Ammon's horn (tissue), 1 donor: ENCODE data around the gene IFNLR1.
A peak's percentile ranks its signal among the peaks of the same experiment; 100 is the strongest.

Experiments used
- DNase-seq: peaks from one replicate; pipeline ENCODE4 v3.0.0-alpha.2; 2016; ENCODE audit warnings: low spot score

Gene IFNLR1

GRCh38 chr1:24120965-24121364 is 66.1 kb downstream of the IFNLR1 start:
- no peak for DNase-seq

- no peak for DNase-seq
Measured at GRCh38 chr1:24119859-24120756, 67.0 kb downstream of the IFNLR1 start.

GRCh38 chr1:24119489-24119858 is 67.6 kb downstream of the IFNLR1 start:
- no peak for DNase-seq

- no peak for DNase-seq
Measured at GRCh38 chr1:24118410-24119242, 68.5 kb downstream of the IFNLR1 start.

- no peak for DNase-seq
Measured at GRCh38 chr1:24117722-24118409, 69.2 kb downstream of the IFNLR1 start.

- DNase-seq, result no peak
Measured at GRCh38 chr1:24117132-24117531, 70.0 kb downstream of the IFNLR1 start.

GRCh38 chr1:24114753-24115152 is 72.3 kb downstream of the IFNLR1 start:
- DNase-seq, result no peak

- no peak for DNase-seq
Measured at GRCh38 chr1:24113641-24114033, 73.5 kb downstream of the IFNLR1 start.

- peak; percentile 63 for DNase-seq
Measured at GRCh38 chr1:24111996-24112779, 74.9 kb downstream of the IFNLR1 start, which contains the start of gene MYOM3. Gene MYOM3, minus strand, starts transcription at chr1:24112135. Its CDS starts 3,499 bp downstream, at chr1:24108636.

GRCh38 chr1:24111262-24111995 is 75.7 kb downstream of the IFNLR1 start:
- no peak for DNase-seq

- DNase-seq, result no peak
Measured at GRCh38 chr1:24110642-24111261, 76.3 kb downstream of the IFNLR1 start.

- no peak for DNase-seq
Measured at GRCh38 chr1:24109686-24110475, 77.2 kb downstream of the IFNLR1 start.

GRCh38 chr1:24109166-24109483 is 78.0 kb downstream of the IFNLR1 start:
- no peak for DNase-seq

- no peak for DNase-seq
Measured at GRCh38 chr1:24108334-24109165, 78.5 kb downstream of the IFNLR1 start.

- no peak for DNase-seq
Measured at GRCh38 chr1:24107462-24108138, 79.5 kb downstream of the IFNLR1 start.

GRCh38 chr1:24105368-24106160 is 81.5 kb downstream of the IFNLR1 start:
- DNase-seq, result no peak

- no peak for DNase-seq
Measured at GRCh38 chr1:24104854-24105253, 82.2 kb downstream of the IFNLR1 start.
